Left ventricle myocardium inferior (tissue), 1 donor: Measurements from ENCODE around the gene SH3GLB2. TPM values are rescaled to one million over a fixed set of nuclear protein-coding genes. Genes with fewer than 3 reads are reported as not detected.
"Not testable (repeated sequence)": the region's sequence is repeated elsewhere in the genome, so short reads cannot be mapped to it uniquely, and the experiment has no call there.

Experiments
- DNase-seq: peaks from one replicate; pipeline ENCODE4 v3.0.0-alpha.2; 2020
- H3K27ac ChIP-seq: fragments of 200-600 bp; replicated peaks from 2 replicates; pipeline ENCODE4 v1.8.0; 2021
- H3K27me3 ChIP-seq: fragments of 200-600 bp; 2 replicates; pipeline ENCODE4 v1.8.0; 2021; ENCODE audit warnings: low read depth
- H3K36me3 ChIP-seq: fragments of 200-600 bp; 2 replicates; pipeline ENCODE4 v1.8.0; 2021
- H3K4me1 ChIP-seq: fragments of 200-600 bp; 2 replicates; pipeline ENCODE4 v1.8.0; 2021
- H3K4me3 ChIP-seq: fragments of 200-600 bp; 2 replicates; pipeline ENCODE4 v1.8.0; 2021; ENCODE audit warnings: mild to moderate bottlenecking, moderate library complexity
- H3K9me3 ChIP-seq: fragments of 200-600 bp; replicated peaks from 2 replicates; pipeline ENCODE4 v1.8.0; 2021
- CTCF ChIP-seq: fragments of 200-600 bp; IDR thresholded peaks from 2 replicates; pipeline ENCODE4 v1.8.0; 2021; ENCODE audit warnings: antibody characterized with exemption, mild to moderate bottlenecking, borderline replicate concordance
- intact Hi-C: fragments of 100-400 bp; cut with micrococcal nuclease; formaldehyde crosslinking; loops from one replicate; pipeline ENCODE4 v1.11.0; 2022
- total RNA-seq: library from RNA; stranded (reverse); fragmentation: NEBNext Ultra II Directional; extraction: Animal tissue kit (Norgen Biotek cat#: 25700); gene quantifications from one replicate; pipeline ENCODE4 v1.2.1, GENCODE V29; 2021
- donor health status: DM: no; HTN: yes; CAD: no; lungs with severe emphysema.

Gene SH3GLB2
- total RNA-seq, 1 donor from 2014 or later: 33.9 TPM

- no peak overlapping the region for H3K4me3 ChIP-seq
- no peaks in the 10 kb centered on the region for H3K27me3 ChIP-seq
- no peaks in the 10 kb centered on the region for H3K9me3 ChIP-seq
- peaks cover 19% of the 10 kb centered on the region for H3K4me1 ChIP-seq
- H3K36me3 ChIP-seq: peaks cover 84% of the 10 kb centered on the region
- peak overlapping the region; percentile 60 for H3K27ac ChIP-seq
- peak; percentile 87 for TF ChIP-seq CTCF
- DNase-seq: peak; percentile 58
- intact Hi-C loops: no loop called here
Observed at GRCh38 chr9:129006328-129007034, 21.6 kb downstream of the SH3GLB2 start.

GRCh38 chr9:129005336-129005997 is 22.7 kb downstream of the SH3GLB2 start:
- no peak for DNase-seq
- peaks cover 85% of the 10 kb centered on the region for H3K36me3 ChIP-seq

GRCh38 chr9:129004173-129004572 is 24.0 kb downstream of the SH3GLB2 start:
- H3K4me3 ChIP-seq, intact Hi-C loops, H3K27me3 ChIP-seq, H3K9me3 ChIP-seq, DNase-seq, H3K27ac ChIP-seq: not testable (repeated sequence)
- Histone ChIP-seq H3K36me3 (peaks cover 85% of the 10 kb centered on the region), H3K4me1 (peaks cover 19% of the 10 kb centered on the region)

More at GRCh38 chr9:129005336-129005997, 22.7 kb downstream of the SH3GLB2 start:
- Histone ChIP-seq H3K9me3 (no peaks in the 10 kb centered on the region), H3K27ac (no peak overlapping the region), H3K4me3 (no peak overlapping the region), H3K4me1 (peaks cover 19% of the 10 kb centered on the region), H3K27me3 (no peaks in the 10 kb centered on the region)
- intact Hi-C loops: no loop called here
- TF ChIP-seq CTCF: no peak

GRCh38 chr9:129002992-129003391 is 25.1 kb downstream of the SH3GLB2 start:
- no peak for DNase-seq
- no peaks in the 10 kb centered on the region for H3K27me3 ChIP-seq
- peaks cover 19% of the 10 kb centered on the region for H3K4me1 ChIP-seq
- H3K9me3 ChIP-seq: no peaks in the 10 kb centered on the region
- H3K4me3 ChIP-seq: no peak overlapping the region
- no peak for TF ChIP-seq CTCF
- peaks cover 86% of the 10 kb centered on the region for H3K36me3 ChIP-seq
- no peak overlapping the region for H3K27ac ChIP-seq
- intact Hi-C loops: no loop called here

GRCh38 chr9:129001504-129002325 is 26.4 kb downstream of the SH3GLB2 start:
- TF ChIP-seq CTCF: no peak
- peaks cover 96% of the 10 kb centered on the region for H3K36me3 ChIP-seq
- intact Hi-C loops: no loop called here
- H3K9me3 ChIP-seq: no peaks in the 10 kb centered on the region
- H3K4me1 ChIP-seq: peaks cover 7% of the 10 kb centered on the region
- no peak overlapping the region for H3K4me3 ChIP-seq
- H3K27me3 ChIP-seq: no peaks in the 10 kb centered on the region
- H3K27ac ChIP-seq: no peak overlapping the region
- DNase-seq: no peak
